ENCODE results near the gene WDR75. TPM values are rescaled to one million over a fixed set of nuclear protein-coding genes. Genes with fewer than 3 reads are reported as not detected.
"Not testable (repeated sequence)": the region's sequence is repeated elsewhere in the genome, so short reads cannot be mapped to it uniquely, and the experiment has no call there.

The WDR75 gene
- total RNA-seq, 3 donors from 2014 or later = 40.0 to 52.4 (median 45.2) TPM

GRCh38 chr2:189467160-189467559, 25.9 kb downstream of the WDR75 start:
- intact Hi-C loops (cut with DNase I; ENCODE audit: low total_unique reads) = no loop called here
- no peak for DNase-seq (ENCODE audit: low spot score in 2 of 2)
- H3K27ac ChIP-seq = no peak overlapping the region
- H3K4me1 ChIP-seq = no peaks in the 10 kb centered on the region
- TF ChIP-seq POLR2AphosphoS5 (IDR thresholded peaks at IDR 0.05) (no peak), CTCF (IDR thresholded peaks at IDR 0.05) (no peak), POLR2A (IDR thresholded peaks at IDR 0.05) (no peak)
- peaks cover 12% of the 10 kb centered on the region for H3K36me3 ChIP-seq
- H3K4me3 ChIP-seq = no peak overlapping the region
- H3K27me3 ChIP-seq = no peaks in the 10 kb centered on the region
- no peaks in the 10 kb centered on the region for H3K9me3 ChIP-seq

GRCh38 chr2:189467593-189467992, 26.3 kb downstream of the WDR75 start:
- Histone ChIP-seq H3K4me3 (no peak overlapping the region), H3K4me1 (no peaks in the 10 kb centered on the region), H3K27ac (no peak overlapping the region), H3K27me3 (no peaks in the 10 kb centered on the region), H3K9me3 (no peaks in the 10 kb centered on the region), H3K36me3 (peaks cover 12% of the 10 kb centered on the region)
- no peak for DNase-seq (ENCODE audit: low spot score in 2 of 2)
- intact Hi-C loops (cut with DNase I; ENCODE audit: low total_unique reads) = no loop called here
- TF ChIP-seq POLR2AphosphoS5 (IDR thresholded peaks at IDR 0.05) (no peak), CTCF (IDR thresholded peaks at IDR 0.05) (no peak), POLR2A (IDR thresholded peaks at IDR 0.05) (no peak)

GRCh38 chr2:189474526-189474925, 33.3 kb downstream of the WDR75 start:
- DNase-seq (ENCODE audit: low spot score in 2 of 2) = no peak
- no peak overlapping the region for H3K27ac ChIP-seq
- no peaks in the 10 kb centered on the region for H3K4me1 ChIP-seq
- H3K4me3 ChIP-seq = no peak overlapping the region
- H3K9me3 ChIP-seq = no peaks in the 10 kb centered on the region
- intact Hi-C loops (cut with DNase I; ENCODE audit: low total_unique reads) = no loop called here
- H3K36me3 ChIP-seq = no peaks in the 10 kb centered on the region
- H3K27me3 ChIP-seq = no peaks in the 10 kb centered on the region
- no peak for TF ChIP-seq POLR2A (IDR thresholded peaks at IDR 0.05)
- TF ChIP-seq CTCF (IDR thresholded peaks at IDR 0.05) = no peak
- no peak for TF ChIP-seq POLR2AphosphoS5 (IDR thresholded peaks at IDR 0.05)

- H3K36me3 ChIP-seq = no peaks in the 10 kb centered on the region
- H3K9me3 ChIP-seq = no peaks in the 10 kb centered on the region
- no peak overlapping the region for H3K27ac ChIP-seq
- H3K4me1 ChIP-seq = no peaks in the 10 kb centered on the region
- intact Hi-C loops (cut with DNase I; ENCODE audit: low total_unique reads) = no loop called here
- no peak overlapping the region for H3K4me3 ChIP-seq
- TF ChIP-seq POLR2AphosphoS5 (IDR thresholded peaks at IDR 0.05) (no peak), POLR2A (IDR thresholded peaks at IDR 0.05) (no peak), CTCF (IDR thresholded peaks at IDR 0.05) (no peak)
- DNase-seq (ENCODE audit: low spot score in 2 of 2) = no peak
- no peaks in the 10 kb centered on the region for H3K27me3 ChIP-seq
These were observed 36.5 kb downstream of the WDR75 start for GRCh38 chr2:189477756-189478155.

- H3K4me3 ChIP-seq; H3K27me3 ChIP-seq; H3K4me1 ChIP-seq; H3K27ac ChIP-seq; intact Hi-C loops (cut with DNase I; ENCODE audit: low total_unique reads); H3K9me3 ChIP-seq; DNase-seq (ENCODE audit: low spot score in 2 of 2); H3K36me3 ChIP-seq: not testable (repeated sequence)
These were observed 37.0 kb downstream of the WDR75 start for GRCh38 chr2:189478289-189478688.

- intact Hi-C loops (cut with DNase I; ENCODE audit: low total_unique reads) = no loop called here
- TF ChIP-seq POLR2AphosphoS5 (IDR thresholded peaks at IDR 0.05) = no peak
- TF ChIP-seq CTCF (IDR thresholded peaks at IDR 0.05) = no peak
- no peak for TF ChIP-seq POLR2A (IDR thresholded peaks at IDR 0.05)
- Histone ChIP-seq H3K4me1 (no peaks in the 10 kb centered on the region), H3K27me3 (no peaks in the 10 kb centered on the region), H3K36me3 (no peaks in the 10 kb centered on the region), H3K27ac (no peak overlapping the region), H3K4me3 (no peak overlapping the region), H3K9me3 (no peaks in the 10 kb centered on the region)
- no peak for DNase-seq (ENCODE audit: low spot score in 2 of 2)
These were observed 39.8 kb downstream of the WDR75 start for GRCh38 chr2:189481071-189481470.
